Thoracic aorta (tissue), 2 donors: ENCODE measurements around the gene ENPP3. TPM values are rescaled to one million over a fixed set of nuclear protein-coding genes. Genes with fewer than 3 reads are reported as not detected.

Experiments
- ATAC-seq: fragments of 150-250 bp; one replicate; pipeline ENCODE4 v1.8.0; 2017; ENCODE audit warnings: low read depth; ENCODE audit not compliant: insufficient number of reproducible peaks, low FRiP score
- DNase-seq: peaks from one replicate; pipeline ENCODE4 v3.0.0-alpha.2; 2020; ENCODE audit warnings: low spot score
- H3K27ac ChIP-seq, 2 donors: fragments of 200-600 bp; sonication (generic); 1 replicate in 1 of 2; 2 replicates in 1 of 2; pipeline ENCODE4 v1.5.1; 2016; ENCODE audit warnings: mild to moderate bottlenecking in 2 of 2, moderate library complexity in 2 of 2
- H3K27me3 ChIP-seq: fragments of 200-600 bp; sonication (generic); replicated peaks from 2 replicates; pipeline ENCODE4 v1.6.0; 2016; ENCODE audit warnings: mild to moderate bottlenecking; ENCODE audit not compliant: insufficient read depth
- H3K36me3 ChIP-seq: fragments of 200-600 bp; sonication (generic); one replicate; pipeline ENCODE4 v1.5.1; 2016
- H3K4me1 ChIP-seq, 2 donors: fragments of 200-600 bp; sonication (generic); 1 replicate in 1 of 2; 2 replicates in 1 of 2; pipeline versions ENCODE4 v1.5.1 to v1.6.0; 2016; ENCODE audit warnings: low read depth in 2 of 2, mild to moderate bottlenecking in 1 of 2; ENCODE audit not compliant: control insufficient read depth in 1 of 2
- H3K4me3 ChIP-seq: fragments of 200-600 bp; sonication (generic); 2 replicates; pipeline ENCODE4 v1.5.1; 2016; ENCODE audit warnings: mild to moderate bottlenecking
- H3K9me3 ChIP-seq: fragments of 200-600 bp; sonication (generic); 2 replicates; pipeline ENCODE4 v1.5.1; 2016
- CTCF ChIP-seq: fragments of 200-600 bp; sonication (generic); IDR thresholded peaks from one replicate; pipeline ENCODE4 v1.5.1; 2019; ENCODE audit warnings: antibody characterized with exemption
- total RNA-seq, 2 donors: library from RNA; depleted of rRNA; stranded (reverse); fragments of >200 nt; gene quantifications; one replicate each; pipeline versions ENCODE4 v1.1.0 to v1.2.3, GENCODE V29; 2016

Gene ENPP3
- total RNA-seq, 2 donors from 2014 or later = 0.49 to 0.54 TPM

- DNase-seq (no peak), ATAC-seq (no peak)
- Histone ChIP-seq H3K9me3 (no peaks in the 10 kb centered on the region), H3K4me1 (peaks cover 5 to 9% of the 10 kb centered on the region in 2 donors), H3K36me3 (no peaks in the 10 kb centered on the region), H3K4me3 (no peak overlapping the region), H3K27me3 (no peaks in the 10 kb centered on the region), H3K27ac (no peak overlapping the region)
- TF ChIP-seq CTCF = no peak
These were observed 92.4 kb downstream of the ENPP3 start for GRCh38 chr6:131729550-131729949.

GRCh38 chr6:131730264-131730663 is 93.2 kb downstream of the ENPP3 start:
- no peak for TF ChIP-seq CTCF
- H3K27me3 ChIP-seq = no peaks in the 10 kb centered on the region
- no peaks in the 10 kb centered on the region for H3K36me3 ChIP-seq
- no peak overlapping the region for H3K27ac ChIP-seq
- peaks cover 9% of the 10 kb centered on the region in 2 donors for H3K4me1 ChIP-seq
- no peak overlapping the region for H3K4me3 ChIP-seq
- H3K9me3 ChIP-seq = no peaks in the 10 kb centered on the region
- DNase-seq (no peak), ATAC-seq (no peak)

GRCh38 chr6:131731224-131731623 is 94.1 kb downstream of the ENPP3 start:
- H3K4me1 ChIP-seq = peaks cover 9% of the 10 kb centered on the region in 2 donors
- H3K27ac ChIP-seq = no peak overlapping the region
- ATAC-seq (no peak), DNase-seq (no peak)
- H3K27me3 ChIP-seq = no peaks in the 10 kb centered on the region
- no peak for TF ChIP-seq CTCF
- H3K9me3 ChIP-seq = no peaks in the 10 kb centered on the region
- H3K36me3 ChIP-seq = no peaks in the 10 kb centered on the region
- no peak overlapping the region for H3K4me3 ChIP-seq

- H3K9me3 ChIP-seq = no peaks in the 10 kb centered on the region
- H3K36me3 ChIP-seq = no peaks in the 10 kb centered on the region
- peak overlapping the region; percentile 39 to 63 for H3K27ac ChIP-seq
- no peaks in the 10 kb centered on the region for H3K27me3 ChIP-seq
- DNase-seq = no peak
- TF ChIP-seq CTCF = no peak
- H3K4me1 ChIP-seq = peaks cover 9% of the 10 kb centered on the region in 2 donors
- no peak for ATAC-seq
- peak overlapping the region; percentile 61 for H3K4me3 ChIP-seq
These were observed 96.4 kb downstream of the ENPP3 start for GRCh38 chr6:131733376-131734016.

- TF ChIP-seq CTCF = no peak
- no peak overlapping the region for H3K27ac ChIP-seq
- no peaks in the 10 kb centered on the region for H3K36me3 ChIP-seq
- DNase-seq (no peak), ATAC-seq (no peak)
- H3K9me3 ChIP-seq = no peaks in the 10 kb centered on the region
- H3K27me3 ChIP-seq = no peaks in the 10 kb centered on the region
- no peak overlapping the region for H3K4me3 ChIP-seq
- H3K4me1 ChIP-seq = peaks cover 9 to 11% of the 10 kb centered on the region in 2 donors
These were observed 99.0 kb downstream of the ENPP3 start for GRCh38 chr6:131736003-131736596.
